SIG-M5 treated with dmso at 0.1 percent for 504 hours (cell line): ENCODE results near the gene DZIP1.

ENCODE experiments used
- DNase-seq: peaks from one replicate; lab custom pipeline; 2025; ENCODE audit not compliant: unreplicated experiment; lab: John Stamatoyannopoulos, UW

Gene DZIP1

GRCh38 chr13:95643571-95643935, 953 bp downstream of the DZIP1 start:
- no peak for DNase-seq

DNA sequence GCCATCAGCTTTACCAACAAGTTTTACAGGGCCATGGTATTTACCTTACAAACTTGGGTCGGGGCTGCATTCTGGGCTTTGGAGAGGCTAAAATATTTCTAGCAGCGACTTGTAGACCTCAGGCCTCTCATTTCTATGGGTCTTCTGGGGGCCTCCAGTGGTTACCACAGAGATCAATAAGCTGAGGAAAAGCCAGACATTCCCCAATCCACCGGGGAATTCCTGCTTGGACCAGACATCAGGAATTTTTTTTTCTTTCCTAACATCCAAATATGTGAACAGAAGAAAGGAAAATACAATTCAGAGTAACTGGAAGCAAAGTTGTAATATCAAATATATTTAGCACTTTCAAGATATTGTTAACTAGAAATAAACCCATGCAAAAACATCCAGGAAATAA, 1.5 kb downstream of the DZIP1 start:
- no peak for DNase-seq

GRCh38 chr13:95642028-95642621, 2.4 kb downstream of the DZIP1 start:
- DNase-seq, result no peak

DNA sequence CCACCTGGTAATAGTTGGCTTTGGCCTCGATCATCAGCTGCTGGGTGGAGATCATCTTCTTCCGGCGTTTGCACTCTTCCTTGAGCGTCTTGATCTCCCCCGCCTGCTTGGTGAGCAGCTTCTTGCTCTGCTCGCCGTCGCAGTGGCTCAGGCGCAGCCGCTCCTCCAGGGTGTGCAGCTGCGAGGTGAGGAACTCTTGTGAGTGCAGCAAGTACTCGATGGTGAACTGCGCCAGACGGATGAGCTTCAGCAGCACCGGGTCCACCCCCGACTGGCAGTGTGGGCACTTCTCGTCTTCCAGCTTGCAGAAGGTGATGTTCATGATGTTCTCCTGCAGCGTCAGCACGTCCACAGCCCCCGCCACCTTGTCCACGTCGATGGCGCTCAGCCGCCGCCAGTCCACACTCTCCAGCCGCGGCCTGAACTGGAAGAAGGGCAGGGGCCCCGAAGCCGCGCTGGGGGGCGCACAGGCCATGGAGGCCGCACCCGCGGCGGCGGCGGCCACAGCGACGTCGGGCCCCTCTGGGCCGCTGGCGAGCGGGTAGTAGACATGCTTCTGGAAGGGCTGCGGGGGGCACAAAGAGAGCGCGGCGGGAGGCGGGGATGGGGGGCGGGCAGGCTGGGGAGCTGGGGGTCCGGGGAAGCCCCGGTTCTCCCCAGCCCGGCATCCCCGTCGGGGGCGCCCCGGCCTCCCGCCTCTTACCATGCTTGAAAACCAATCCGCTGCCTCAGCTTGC, 3.0 kb downstream of the DZIP1 start:
- DNase-seq, result no peak

DNA sequence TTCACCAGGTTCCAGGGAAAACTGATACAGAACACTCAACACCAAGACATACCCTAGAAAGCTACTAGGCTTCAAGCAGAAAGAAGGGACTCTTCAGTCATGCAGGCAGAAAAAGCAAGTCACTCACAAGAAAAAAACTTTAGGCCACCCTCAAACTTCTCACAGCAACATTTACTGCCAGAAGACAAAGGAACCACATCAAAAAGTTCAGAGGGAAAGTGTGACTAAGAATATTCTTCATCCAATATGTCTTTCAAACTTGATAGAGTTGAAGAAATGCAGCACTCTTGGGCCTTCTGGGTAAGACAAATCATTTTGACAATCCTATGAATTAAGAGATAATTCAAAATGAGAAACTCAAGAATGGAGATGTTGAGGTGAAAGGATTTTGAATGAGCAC, 7.7 kb downstream of the DZIP1 start:
- DNase-seq, result no peak

GRCh38 chr13:95630593-95630992, 13.9 kb downstream of the DZIP1 start:
- DNase-seq, result no peak

- DNase-seq, result no peak
Observed at GRCh38 chr13:95629071-95629470, 15.4 kb downstream of the DZIP1 start.

- DNase-seq, result no peak
Observed at GRCh38 chr13:95628488-95628887, 16.0 kb downstream of the DZIP1 start.

- DNase-seq, result no peak
Observed at GRCh38 chr13:95627590-95627989, 16.9 kb downstream of the DZIP1 start.

- no peak for DNase-seq
Observed at GRCh38 chr13:95626768-95627167, 17.7 kb downstream of the DZIP1 start.

GRCh38 chr13:95624020-95624419, 20.5 kb downstream of the DZIP1 start:
- peak; percentile 62 for DNase-seq

- DNase-seq, result no peak
Observed at GRCh38 chr13:95623141-95623540, 21.4 kb downstream of the DZIP1 start.

GRCh38 chr13:95620825-95621498, 23.5 kb downstream of the DZIP1 start:
- DNase-seq, result no peak

DNA sequence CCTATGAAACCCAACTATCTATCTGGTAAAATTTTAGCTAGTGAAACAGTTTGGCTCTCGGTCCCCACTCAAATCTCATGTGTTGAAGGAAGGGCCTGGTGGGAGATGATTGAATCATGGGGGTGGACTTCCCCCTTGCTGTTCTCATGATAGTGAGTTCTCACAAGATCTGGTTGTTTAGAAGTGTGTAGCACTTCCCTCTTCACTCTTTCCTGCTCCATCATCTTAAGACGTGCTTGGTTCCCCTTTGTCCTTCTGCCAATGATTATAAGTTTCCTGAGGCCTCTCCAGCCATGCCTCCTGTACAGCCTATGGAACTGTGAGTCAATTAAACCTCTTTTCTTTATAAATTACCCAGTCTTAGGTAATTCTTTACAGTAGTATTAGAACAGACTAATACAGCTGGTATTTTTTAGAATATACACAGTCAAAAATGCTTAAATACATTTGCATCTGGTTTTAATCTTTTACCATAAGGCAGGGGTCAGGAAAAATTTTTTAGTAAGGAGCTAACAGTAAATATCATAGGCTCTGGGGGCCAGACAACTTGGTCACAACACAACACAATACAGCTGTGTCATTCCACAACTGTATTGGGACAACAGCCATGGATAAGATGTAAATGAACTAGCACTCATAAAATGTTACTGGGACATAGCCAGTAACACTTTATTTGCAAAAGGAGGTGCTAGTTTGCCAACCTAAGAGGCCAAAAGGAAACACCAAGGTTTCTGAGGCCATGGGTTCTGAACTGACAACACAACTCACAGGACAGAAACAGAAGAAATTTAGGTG, 24.3 kb downstream of the DZIP1 start:
- DNase-seq, result no peak

- no peak for DNase-seq
Observed at GRCh38 chr13:95615539-95615938, 29.0 kb downstream of the DZIP1 start.

GRCh38 chr13:95614641-95615245, 29.8 kb downstream of the DZIP1 start:
- DNase-seq, result no peak

DNA sequence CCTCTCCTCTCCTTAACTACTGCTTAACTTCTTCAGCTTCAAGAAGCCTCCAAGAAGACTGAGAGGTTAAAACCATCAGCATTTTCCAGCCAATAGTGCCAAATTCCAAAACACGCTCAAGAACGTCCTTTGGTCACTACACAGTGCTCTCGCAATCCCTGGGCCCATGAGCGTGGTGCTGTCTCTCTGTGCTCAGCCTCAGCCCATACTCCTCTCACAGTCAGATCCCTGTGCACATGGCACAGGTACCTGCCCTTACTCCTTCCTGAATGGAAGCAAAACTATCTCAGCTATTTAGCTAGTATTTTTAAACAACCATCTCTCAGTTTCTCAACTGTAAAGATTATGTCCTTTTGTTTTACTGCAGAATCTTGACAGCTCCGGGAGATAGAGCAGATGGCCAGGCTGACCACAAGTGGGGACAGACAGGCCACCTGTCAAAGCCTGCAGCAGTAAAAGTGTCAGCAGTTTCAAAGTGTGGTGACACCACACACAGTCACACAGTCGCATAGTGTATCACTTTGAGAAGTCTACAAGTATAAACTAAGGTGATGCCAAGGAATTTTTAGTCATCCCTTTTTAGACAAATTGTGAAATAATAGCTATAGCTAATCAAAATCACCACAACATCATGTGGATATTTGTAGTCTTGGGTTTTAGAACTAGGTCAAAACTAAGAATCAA, 35.7 kb downstream of the DZIP1 start:
- DNase-seq, result no peak

DNA sequence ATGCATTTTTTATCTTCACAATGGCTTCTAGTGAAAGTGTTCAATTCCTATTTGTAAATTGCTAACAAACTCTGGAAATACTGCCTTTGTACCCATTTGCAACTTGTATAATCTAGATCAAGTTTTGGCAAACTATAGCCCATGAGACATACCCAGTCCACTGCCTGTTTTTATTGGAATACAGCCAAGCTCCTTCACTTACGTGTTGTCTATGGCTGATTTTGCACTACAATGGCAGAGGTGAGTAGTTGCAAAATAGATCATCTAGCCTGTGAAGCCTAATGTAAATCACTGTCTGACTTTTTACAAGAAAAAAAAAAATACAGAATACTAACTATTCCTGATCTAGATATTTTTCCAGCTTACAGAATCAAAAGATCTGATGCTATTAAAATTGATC, 37.1 kb downstream of the DZIP1 start:
- no peak for DNase-seq

DNA sequence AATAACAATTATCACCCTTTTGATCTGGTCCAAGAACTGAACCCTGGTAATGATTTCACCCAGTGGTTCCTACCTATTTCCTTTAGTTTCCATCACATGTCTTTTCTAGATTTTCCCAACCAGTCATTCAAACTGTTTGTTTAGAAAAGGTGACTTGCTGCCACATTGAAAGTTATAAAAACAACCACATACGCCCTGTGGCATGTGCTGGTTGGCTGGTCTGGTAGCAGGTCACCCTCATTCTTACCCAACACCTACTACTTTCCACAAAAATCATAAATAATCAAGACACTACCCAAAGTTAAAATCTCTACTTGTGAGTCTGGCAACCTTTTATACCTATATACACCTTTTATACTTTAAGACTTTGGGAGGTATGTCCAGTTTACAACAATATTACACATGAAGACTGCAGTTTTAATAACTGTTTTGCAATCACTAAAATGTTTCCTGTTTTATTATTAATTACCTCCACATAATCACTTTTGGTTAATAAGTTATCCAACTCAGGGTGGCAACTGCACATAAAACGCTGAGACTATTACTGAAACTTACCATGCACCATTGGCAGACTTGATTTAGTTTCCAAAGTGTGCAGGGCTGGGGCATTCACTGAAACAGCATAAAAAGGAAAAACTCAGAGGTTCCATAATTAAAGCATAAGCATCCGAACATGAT, 38.9 kb downstream of the DZIP1 start:
- DNase-seq, result no peak

GRCh38 chr13:95604556-95604915, 40.0 kb downstream of the DZIP1 start:
- DNase-seq, result no peak
